ENCODE results near the gene ST8SIA5. TPM values are rescaled to one million over a fixed set of nuclear protein-coding genes. Genes with fewer than 3 reads are reported as not detected.

ST8SIA5 gene
- total and polyA plus RNA-seq, 2 of the 4 experiments (the other 2 are of a cell fraction) = 0.03 TPM; not detected in 1

- ChIA-PET POLR2A (ENCODE audit: unreplicated experiment) (no interaction called here), CTCF (no interaction called here)
These were observed 133.3 kb downstream of the ST8SIA5 start for GRCh38 chr18:46623541-46623940.

More at GRCh38 chr18:46623541-46623940, 133.3 kb downstream of the ST8SIA5 start:
- no TSS peak for BruUV-seq (replicated peaks)
- Histone ChIP-seq H3K4me3 (ENCODE audit: insufficient read depth, low read depth, low read length) (no peak overlapping the region), H2BK15ac (ENCODE audit: low read depth, low read length) (no peak overlapping the region), H4K8ac (ENCODE audit: low read depth in 2 of 2, low read length in 2 of 2) (no peak overlapping the region; a peak in 1 of 4 replicates), H2AK5ac (ENCODE audit: low read depth, low read length) (no peak overlapping the region), H3K23ac (ENCODE audit: low read depth, low read length) (no peak overlapping the region), H2AFZ (replicated peaks; ENCODE audit: low read length, poor library complexity) (peak overlapping the region; percentile 7), H3K9ac (ENCODE audit: low read depth, low read length) (no peak overlapping the region), H3K14ac (replicated peaks; ENCODE audit: low read depth, low read length) (no peak overlapping the region), H3K36me3 (ENCODE audit: control insufficient read depth, insufficient read depth, low read length) (no peaks in the 10 kb centered on the region), H3K9me3 (ENCODE audit: control insufficient read depth, insufficient read depth, low read length) (no peaks in the 10 kb centered on the region), H4K20me1 (ENCODE audit: insufficient read depth, low read length) (no peaks in the 10 kb centered on the region), H4K5ac (ENCODE audit: low read depth, low read length) (no peak overlapping the region; the same call in 1 of the 2 replicates), H2AK9ac (replicated peaks; ENCODE audit: low read depth, low read length, poor library complexity) (no peak overlapping the region), H3K4me1 (ENCODE audit: control insufficient read depth, insufficient read depth, low read length) (no peaks in the 10 kb centered on the region), H2BK5ac (ENCODE audit: low read depth, low read length, poor library complexity, severe bottlenecking) (no peak overlapping the region), H3K56ac (ENCODE audit: extremely low read depth, insufficient read depth, low read length) (no peak overlapping the region), H2BK120ac (ENCODE audit: low read depth, low read length) (no peak overlapping the region), H3K4me2 (ENCODE audit: low read depth, low read length) (no peak overlapping the region), H3K79me1 (ENCODE audit: low read depth in 1 of 2, low read length in 2 of 2) (no peaks in the 10 kb centered on the region), H3K27me3 (ENCODE audit: control insufficient read depth, insufficient read depth, low read length) (no peaks in the 10 kb centered on the region), H4K91ac (ENCODE audit: insufficient read depth, low read depth, low read length) (no peak overlapping the region), H2BK20ac (ENCODE audit: low read depth, low read length) (no peak overlapping the region), H3K18ac (ENCODE audit: low read depth, low read length) (no peak overlapping the region), H3K9me1 (ENCODE audit: insufficient read depth, low read length) (no peaks in the 10 kb centered on the region), H3K27ac (ENCODE audit: insufficient read depth, low read length) (no peak overlapping the region), H3K4ac (ENCODE audit: low read depth, low read length) (no peak overlapping the region)
- dilution Hi-C loops (cut with HindIII; ENCODE audit: low sequenced_read_pairs, unreplicated experiment) (no loop called here), intact Hi-C loops (cut with micrococcal nuclease) (no loop called here), in situ Hi-C loops (cut with MboI; ENCODE audit: low sequenced_read_pairs) (no loop called here)
- ATAC-seq (ENCODE audit: low read depth) (no peak; the same call in 1 of the 2 replicates), DNase-seq (no peak)
- WGBS, 2 experiments (ENCODE audit: extremely low coverage in 2 of 2, insufficient read length in 1 of 2) = 43% methylated on average over 4 of the region's 10 CpGs; no CpG with 5 or more reads in 1 of the 2 experiments
- TF ChIP-seq RCOR1 (IDR thresholded peaks at IDR 0.05; ENCODE audit: insufficient replicate concordance, low read length) (no peak), CEBPB (IDR thresholded peaks at IDR 0.05; ENCODE audit: low read depth, low read length) (no peak), RAD21 (IDR thresholded peaks at IDR 0.05; ENCODE audit: low read length) (no peak), USF2 (IDR thresholded peaks at IDR 0.05; ENCODE audit: low read depth, low read length) (no peak), NFE2L2 (IDR thresholded peaks at IDR 0.05; ENCODE audit: low read depth, low read length) (no peak), SMC3 (IDR thresholded peaks at IDR 0.05; ENCODE audit: low read depth, low read length) (no peak), RFX5 (IDR thresholded peaks at IDR 0.05; ENCODE audit: low read depth, low read length) (no peak), MAFK (IDR thresholded peaks at IDR 0.05; ENCODE audit: low read depth, low read length) (no peak), POLR2A (IDR thresholded peaks at IDR 0.05; ENCODE audit: low read depth, low read length) (no peak), MXI1 (IDR thresholded peaks at IDR 0.05; ENCODE audit: borderline replicate concordance, low read depth, low read length) (no peak), FOS (IDR thresholded peaks at IDR 0.05; ENCODE audit: low read depth, low read length) (no peak), BHLHE40 (IDR thresholded peaks at IDR 0.05; ENCODE audit: low read depth, low read length) (no peak), ELK1 (IDR thresholded peaks at IDR 0.05; ENCODE audit: borderline replicate concordance, low read depth, low read length) (no peak), CHD1 (IDR thresholded peaks at IDR 0.05; ENCODE audit: low read depth, low read length) (no peak), CTCF (conservative IDR thresholded peaks at IDR 0.05; ENCODE audit: low read depth, low read length) (no peak)
